ENCODE measurements around the gene RDH13. TPM values are rescaled to one million over a fixed set of nuclear protein-coding genes. Genes with fewer than 3 reads are reported as not detected.
"Not testable (repeated sequence)": the region's sequence is repeated elsewhere in the genome, so short reads cannot be mapped to it uniquely, and the experiment has no call there.

The RDH13 gene
- total and polyA plus RNA-seq, 10 of the 15 experiments (the other 5 are each of a cell fraction or from before 2014, with no cell fraction given), result 1.3 to 11.6 (median 8.9) TPM

DNA sequence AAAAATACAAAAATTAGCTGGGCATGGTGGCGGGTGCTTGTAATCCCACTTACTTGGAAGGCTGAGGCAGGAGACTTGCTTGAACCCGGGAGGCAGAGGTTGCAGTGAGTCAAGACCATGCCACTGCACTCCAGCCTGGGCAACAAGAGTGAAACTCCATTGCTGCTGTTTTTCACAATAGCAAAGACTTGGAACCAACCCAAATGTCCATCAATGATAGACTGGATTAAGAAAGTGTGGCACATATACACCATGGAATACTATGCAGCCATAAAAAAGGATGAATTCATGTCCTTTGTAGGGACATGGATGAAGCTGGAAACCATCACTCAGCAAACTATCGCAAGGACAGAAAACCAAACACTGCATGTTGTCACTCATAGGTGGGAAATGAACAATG is 44.3 kb upstream of the RDH13 start:
- RAD21 ChIA-PET (ENCODE audit: unreplicated experiment); FAIRE-seq; POLR2A ChIA-PET; H3K27me3 ChIP-seq (replicated peaks in 1 of 2; ENCODE audit: control insufficient read depth in 2 of 2, insufficient read depth in 2 of 2, low read length in 1 of 2); ATAC-seq; intact Hi-C loops (cut with micrococcal nuclease; ENCODE audit: unreplicated experiment); BruUV-seq (replicated peaks); SMC1A ChIA-PET (ENCODE audit: uncharacterized antibody, unreplicated experiment); H2AFZ ChIP-seq (ENCODE audit: control insufficient read depth, low read depth, low read length); H3K9ac ChIP-seq (ENCODE audit: control insufficient read depth, insufficient read depth, low read length); H3K36me3 ChIP-seq (ENCODE audit: control insufficient read depth in 2 of 2, insufficient read depth in 2 of 2, low read length in 1 of 2); H3K79me2 ChIP-seq (ENCODE audit: control insufficient read depth, insufficient read depth, low read length); H3K4me2 ChIP-seq (ENCODE audit: control insufficient read depth, insufficient read depth); H3K4me1 ChIP-seq (ENCODE audit: control insufficient read depth, insufficient read depth, low read length); in situ Hi-C loops (cut with MboI); H4K20me1 ChIP-seq (ENCODE audit: control insufficient read depth, insufficient read depth); H3K9me3 ChIP-seq (replicated peaks; ENCODE audit: control insufficient read depth, insufficient read depth, low read length); H3K27ac ChIP-seq (ENCODE audit: control insufficient read depth, insufficient read depth); H3K4me3 ChIP-seq; DNase-seq (ENCODE audit: low read depth, low spot score): not testable (repeated sequence)
- 100% methylated on average over 3 of the region's 3 CpGs for WGBS (ENCODE audit: insufficient coverage, insufficient replicate concordance, low lambda C conversion rate, missing lambda C conversion rate)
- CTCF ChIA-PET, result interaction anchor here (1.4 kb wide), 1 partner anchor 19 kb away, joined by 4 read pairs; no protein-coding TSS in a partner anchor

DNA sequence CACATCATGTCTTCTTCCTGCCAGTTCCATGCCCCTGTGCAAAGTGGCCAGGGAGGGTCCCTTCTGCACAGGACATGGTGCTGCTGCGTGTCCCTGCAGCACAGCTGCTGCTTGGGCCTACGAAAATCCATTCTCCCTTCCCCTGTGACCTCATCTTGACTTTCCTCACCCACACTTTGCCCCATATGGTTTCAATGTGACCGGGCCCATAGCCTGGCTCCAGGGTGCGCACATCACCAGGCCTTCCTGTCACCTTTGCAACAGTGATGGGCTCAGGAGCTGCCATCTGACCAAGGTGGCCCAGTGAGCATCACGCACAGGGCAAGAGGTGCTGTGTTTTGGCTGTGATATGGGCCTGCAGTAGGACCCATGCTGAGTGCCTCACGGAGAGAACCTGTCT is 43.6 kb upstream of the RDH13 start:
- Histone ChIP-seq H3K27me3 (replicated peaks in 1 of 2; ENCODE audit: control insufficient read depth in 2 of 2, insufficient read depth in 2 of 2, low read length in 1 of 2) (no peaks in the 10 kb centered on the region), H3K79me2 (ENCODE audit: control insufficient read depth, insufficient read depth, low read length) (no peaks in the 10 kb centered on the region), H3K36me3 (ENCODE audit: control insufficient read depth in 2 of 2, insufficient read depth in 2 of 2, low read length in 1 of 2) (peaks cover 5 to 6% of the 10 kb centered on the region in 2 experiments; a peak in 3 of 4 replicates), H3K27ac (ENCODE audit: control insufficient read depth, insufficient read depth) (no peak overlapping the region), H3K9ac (ENCODE audit: control insufficient read depth, insufficient read depth, low read length) (no peak overlapping the region), H3K4me3 (no peak overlapping the region), H3K4me1 (ENCODE audit: control insufficient read depth, insufficient read depth, low read length) (no peaks in the 10 kb centered on the region), H4K20me1 (ENCODE audit: control insufficient read depth, insufficient read depth) (no peaks in the 10 kb centered on the region), H3K9me3 (replicated peaks; ENCODE audit: control insufficient read depth, insufficient read depth, low read length) (no peaks in the 10 kb centered on the region; the same call in 2 of the 3 replicates), H2AFZ (ENCODE audit: control insufficient read depth, low read depth, low read length) (no peak overlapping the region), H3K4me2 (ENCODE audit: control insufficient read depth, insufficient read depth) (no peak overlapping the region)
- ChIA-PET CTCF (interaction anchor here (1.4 kb wide), 1 partner anchor 18 kb away, joined by 4 read pairs; no protein-coding TSS in a partner anchor), RAD21 (ENCODE audit: unreplicated experiment) (no interaction called here), POLR2A (no interaction called here), SMC1A (ENCODE audit: uncharacterized antibody, unreplicated experiment) (no interaction called here)
- WGBS (ENCODE audit: insufficient coverage, insufficient replicate concordance, low lambda C conversion rate, missing lambda C conversion rate), result 86% methylated on average over 6 of the region's 6 CpGs
- no peak for ATAC-seq
- intact Hi-C loops (cut with micrococcal nuclease; ENCODE audit: unreplicated experiment), result no loop called here
- FAIRE-seq, result no peak
- TF ChIP-seq, protein P1, sequence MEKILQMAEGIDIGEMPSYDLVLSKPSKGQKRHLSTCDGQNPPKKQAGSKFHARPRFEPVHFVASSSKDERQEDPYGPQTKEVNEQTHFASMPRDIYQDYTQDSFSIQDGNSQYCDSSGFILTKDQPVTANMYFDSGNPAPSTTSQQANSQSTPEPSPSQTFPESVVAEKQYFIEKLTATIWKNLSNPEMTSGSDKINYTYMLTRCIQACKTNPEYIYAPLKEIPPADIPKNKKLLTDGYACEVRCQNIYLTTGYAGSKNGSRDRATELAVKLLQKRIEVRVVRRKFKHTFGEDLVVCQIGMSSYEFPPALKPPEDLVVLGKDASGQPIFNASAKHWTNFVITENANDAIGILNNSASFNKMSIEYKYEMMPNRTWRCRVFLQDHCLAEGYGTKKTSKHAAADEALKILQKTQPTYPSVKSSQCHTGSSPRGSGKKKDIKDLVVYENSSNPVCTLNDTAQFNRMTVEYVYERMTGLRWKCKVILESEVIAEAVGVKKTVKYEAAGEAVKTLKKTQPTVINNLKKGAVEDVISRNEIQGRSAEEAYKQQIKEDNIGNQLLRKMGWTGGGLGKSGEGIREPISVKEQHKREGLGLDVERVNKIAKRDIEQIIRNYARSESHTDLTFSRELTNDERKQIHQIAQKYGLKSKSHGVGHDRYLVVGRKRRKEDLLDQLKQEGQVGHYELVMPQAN (conservative IDR thresholded peaks at IDR 0.05), result no peak
- TF ChIP-seq MEF2B (IDR thresholded peaks at IDR 0.05; ENCODE audit: partially characterized antibody, poor library complexity, severe bottlenecking) (no peak), SP1 (IDR thresholded peaks at IDR 0.05; ENCODE audit: low read depth, low read length) (no peak), TAF1 (IDR thresholded peaks at IDR 0.05; ENCODE audit: borderline replicate concordance, low read depth, low read length) (no peak), ZNF217 (IDR thresholded peaks at IDR 0.05) (no peak), ZNF24 (IDR thresholded peaks at IDR 0.05) (no peak), ASH2L (IDR thresholded peaks at IDR 0.05; ENCODE audit: borderline replicate concordance, low read depth) (no peak), SIX5 (IDR thresholded peaks at IDR 0.05; ENCODE audit: low read depth, low read length, severe bottlenecking) (no peak), TARDBP (IDR thresholded peaks at IDR 0.05; ENCODE audit: borderline replicate concordance) (no peak)
- in situ Hi-C loops (cut with MboI), result no loop called here
- no peak for DNase-seq (ENCODE audit: low read depth, low spot score)
- BruUV-seq (replicated peaks), result no TSS peak

Measured in GM12878 (cell line).